Panc1 (cell line): ENCODE measurements around the gene NEGR1. TPM values are rescaled to one million over a fixed set of nuclear protein-coding genes. Genes with fewer than 3 reads are reported as not detected.

Experiments used
- ATAC-seq: fragments of 200-7000 bp; cut with Tn5 transposase; 2 replicates; pipeline ENCODE4 v1.9.1; 2020; ENCODE audit warnings: mild to moderate bottlenecking, moderate library complexity
- BruUV-seq: library from RNA; stranded (reverse); fragments of 400-500 nt; replicated peaks from 2 replicates; lab custom pipeline; 2021; lab: Mats Ljungman, UMichigan
- CTCF ChIA-PET: fragments of 300-600 bp; sonication (Branson Sonifier 250); formaldehyde crosslinking; loops from one replicate; lab custom pipeline; 2022; ENCODE audit warnings: antibody characterized with exemption; lab: Charles Lee
- POLR2A ChIA-PET: fragments of 300-600 bp; sonication (Branson Sonifier 250); formaldehyde crosslinking; loops from one replicate; lab custom pipeline; 2022; ENCODE audit warnings: antibody characterized with exemption; lab: Charles Lee
- DNase-seq: peaks from one replicate; pipeline ENCODE4 v3.0.0-alpha.2; 2010; ENCODE audit warnings: low read depth, low spot score
- H3K27ac ChIP-seq: 2 replicates; pipeline ENCODE4 v1.5.1; 2011; ENCODE audit warnings: mild to moderate bottlenecking, low read length, inconsistent platforms
- H3K27me3 ChIP-seq: fragments of 200-500 bp; sonication (Bioruptor generic); 2 replicates; pipeline ENCODE4 v1.6.0; 2014; ENCODE audit warnings: low read length, inconsistent platforms; ENCODE audit not compliant: control insufficient read depth, insufficient read depth
- H3K36me3 ChIP-seq: fragments of 200-500 bp; sonication (Bioruptor generic); 2 replicates; pipeline ENCODE4 v1.5.1; 2014; ENCODE audit warnings: inconsistent platforms, mild to moderate bottlenecking, low read length, moderate library complexity; ENCODE audit not compliant: control insufficient read depth, insufficient read depth
- H3K4me1 ChIP-seq: 2 replicates; pipeline ENCODE4 v1.5.1; 2011; ENCODE audit warnings: inconsistent platforms, mild to moderate bottlenecking, low read length, moderate library complexity; ENCODE audit not compliant: control insufficient read depth, insufficient read depth
- H3K4me3 ChIP-seq, 2 experiments: 2 replicates each; pipeline ENCODE4 v1.5.1; 2011 to 2012; ENCODE audit warnings: low read depth in 2 of 2, low read length in 2 of 2, mild to moderate bottlenecking in 2 of 2, inconsistent platforms in 1 of 2, moderate library complexity in 1 of 2
- H3K9me3 ChIP-seq: fragments of 200-500 bp; sonication (Bioruptor generic); 2 replicates; pipeline ENCODE4 v1.5.1; 2014; ENCODE audit warnings: low read depth, mild to moderate bottlenecking, inconsistent platforms, low read length, moderate library complexity; ENCODE audit not compliant: control insufficient read depth, insufficient read depth
- CTCF ChIP-seq: fragments of 450-650 bp; IDR thresholded peaks from 2 replicates; pipeline ENCODE4 v1.5.1; 2017; ENCODE audit warnings: mild to moderate bottlenecking
- POLR2AphosphoS5 ChIP-seq: IDR thresholded peaks from 2 replicates; pipeline ENCODE4 v1.6.1; 2012; ENCODE audit warnings: mild to moderate bottlenecking, low read depth, low read length, moderate library complexity
- REST ChIP-seq, 2 experiments: IDR thresholded peaks; 2 replicates each; pipeline ENCODE4 v1.6.1; 2011 to 2012; ENCODE audit warnings: low read depth in 2 of 2, control low read depth in 1 of 2, low read length in 1 of 2, mild to moderate bottlenecking in 1 of 2, moderate library complexity in 1 of 2; ENCODE audit not compliant: insufficient read depth in 1 of 2
- SIN3A ChIP-seq: IDR thresholded peaks from 2 replicates; pipeline ENCODE4 v1.6.1; 2012; ENCODE audit warnings: low read depth, mild to moderate bottlenecking, low read length, moderate library complexity, borderline replicate concordance; ENCODE audit not compliant: insufficient read depth
- TCF7L2 ChIP-seq: IDR thresholded peaks from 2 replicates; pipeline ENCODE4 v1.6.1; 2011; ENCODE audit warnings: mild to moderate bottlenecking, low read depth, low read length, inconsistent platforms
- in situ Hi-C: cut with HindIII; loops from 2 replicates; pipeline ENCODE4 v1.10.0; 2016; ENCODE audit warnings: low sequenced_read_pairs, low pct_unique_long_range_greater_than_20kb
- intact Hi-C: fragments of 100-400 bp; cut with micrococcal nuclease; formaldehyde crosslinking; loops from one replicate; pipeline ENCODE4 v1.10.0; 2022; ENCODE audit not compliant: unreplicated experiment
- total RNA-seq: library from RNA; stranded (reverse); gene quantifications from one replicate; pipeline ENCODE4 v1.2.1, GENCODE V29; 2021; ENCODE audit not compliant: unreplicated experiment

Gene NEGR1
- total RNA-seq, 1 experiment from 2014 or later: 2.7 TPM

- no peaks in the 10 kb centered on the region for H3K27me3 ChIP-seq
- H3K27ac ChIP-seq: no peak overlapping the region
- CTCF ChIA-PET: no interaction called here
- ATAC-seq (no peak), DNase-seq (no peak)
- no peaks in the 10 kb centered on the region for H3K9me3 ChIP-seq
- intact Hi-C loops (no loop called here), in situ Hi-C loops (no loop called here)
- POLR2A ChIA-PET: no interaction called here
- no TSS peak for BruUV-seq
- no peak overlapping the region for H3K4me3 ChIP-seq
- H3K4me1 ChIP-seq: no peaks in the 10 kb centered on the region
- no peaks in the 10 kb centered on the region for H3K36me3 ChIP-seq
- TF ChIP-seq POLR2AphosphoS5: no peak
- no peak for TF ChIP-seq SIN3A
- no peak for TF ChIP-seq TCF7L2
- no peak for TF ChIP-seq REST (IDR thresholded peaks at IDR 0.05; ENCODE audit: insufficient read depth in 1 of 2, low read depth in 2 of 2, low read length in 1 of 2)
- TF ChIP-seq CTCF: no peak
Measured at GRCh38 chr1:71492298-71493041, 789.9 kb downstream of the NEGR1 start.

GRCh38 chr1:71490432-71490831 lies 791.9 kb downstream of the NEGR1 start:
- Histone ChIP-seq H3K9me3 (no peaks in the 10 kb centered on the region; the same call in 1 of the 2 replicates), H3K27me3 (no peaks in the 10 kb centered on the region), H3K36me3 (no peaks in the 10 kb centered on the region), H3K27ac (no peak overlapping the region), H3K4me3 (no peak overlapping the region), H3K4me1 (no peaks in the 10 kb centered on the region)
- ChIA-PET CTCF (no interaction called here), POLR2A (no interaction called here)
- intact Hi-C loops (no loop called here), in situ Hi-C loops (no loop called here)
- DNase-seq: no peak
- TF ChIP-seq SIN3A: no peak
- no peak for TF ChIP-seq TCF7L2
- no peak for TF ChIP-seq REST (IDR thresholded peaks at IDR 0.05; ENCODE audit: insufficient read depth in 1 of 2, low read depth in 2 of 2, low read length in 1 of 2)
- TF ChIP-seq CTCF: no peak
- TF ChIP-seq POLR2AphosphoS5: no peak
- ATAC-seq: no peak
- no TSS peak for BruUV-seq
